AG09319 (cell line): ENCODE results near the gene DCT.

Experiments used
- DNase-seq: peaks from one replicate; pipeline ENCODE4 v3.0.0-alpha.2; 2010; ENCODE audit warnings: low read depth; ENCODE audit errors: extremely low read depth
- CTCF ChIP-seq: IDR thresholded peaks from 2 replicates; pipeline ENCODE4 v1.5.1; 2011; ENCODE audit warnings: low read depth, mild to moderate bottlenecking, inconsistent platforms, low read length, moderate library complexity

DCT gene

GRCh38 chr13:94455414-94455813 lies 24.1 kb downstream of the DCT start:
- no peak for DNase-seq
- no peak for TF ChIP-seq CTCF

GRCh38 chr13:94454906-94455305 lies 24.6 kb downstream of the DCT start:
- TF ChIP-seq CTCF: no peak
- no peak for DNase-seq

GRCh38 chr13:94454334-94454733 lies 25.1 kb downstream of the DCT start:
- no peak for TF ChIP-seq CTCF
- DNase-seq: no peak

GRCh38 chr13:94444826-94445225 lies 34.7 kb downstream of the DCT start:
- TF ChIP-seq CTCF: no peak
- no peak for DNase-seq

- peak; percentile 16 for DNase-seq
- peak; percentile 51 for TF ChIP-seq CTCF
Observed at GRCh38 chr13:94435604-94436226, 43.8 kb downstream of the DCT start.

- no peak for DNase-seq
Observed at GRCh38 chr13:94433055-94433961, 46.2 kb downstream of the DCT start.

More at GRCh38 chr13:94433055-94433961, 46.2 kb downstream of the DCT start:
- no peak for TF ChIP-seq CTCF
